HepG2 (cell line): ENCODE measurements around the gene ERMARD. TPM values are rescaled to one million over a fixed set of nuclear protein-coding genes. Genes with fewer than 3 reads are reported as not detected.

Experiments used
- ATAC-seq: fragments of 200-7000 bp; cut with Tn5 transposase; 3 replicates; pipeline ENCODE4 v1.9.1; 2020; ENCODE audit warnings: mild to moderate bottlenecking, moderate library complexity
- BruUV-seq: library from RNA; stranded (reverse); fragments of 400-500 nt; replicated peaks from 2 replicates; lab custom pipeline; 2021; lab: Mats Ljungman, UMichigan
- CTCF ChIA-PET: fragments of 300-600 bp; formaldehyde crosslinking; extraction: SDS; loops from one replicate; lab custom pipeline; 2021; ENCODE audit warnings: low total read pairs, inconsistent platforms, low intra/inter-chr PET ratio; lab: Yijun Ruan, JAX
- POLR2A ChIA-PET: fragments of 350-600 bp; sonication (Branson Sonifier 250); formaldehyde crosslinking; loops from one replicate; lab custom pipeline; 2020; ENCODE audit warnings: antibody characterized with exemption, inconsistent platforms; lab: Yijun Ruan, JAX
- DNase-seq: peaks from one replicate; pipeline ENCODE4 v3.0.0-alpha.2; 2015; ENCODE audit warnings: low spot score
- FAIRE-seq: peaks from 3 replicates; lab custom pipeline; 2011; peaks lifted over from hg19 to GRCh38; lab: Jason Lieb, UNC
- H2AFZ ChIP-seq: one replicate; pipeline ENCODE4 v1.6.1; 2011; ENCODE audit warnings: low read length, inconsistent platforms
- H3K27ac ChIP-seq: fragments of 300-600 bp; 3 replicates; pipeline ENCODE4 v1.8.0; 2011; ENCODE audit warnings: mixed run types, mild to moderate bottlenecking, mixed read lengths, low read length, inconsistent platforms; ENCODE audit not compliant: insufficient read depth; ENCODE audit errors: extremely low read length
- H3K27me3 ChIP-seq, 2 experiments: fragments of 200-600 bp in 1 of 2; 2 replicates in 1 of 2; 3 replicates in 1 of 2; pipeline versions ENCODE4 v1.6.0 to v1.8.0; 2011; ENCODE audit warnings: low read length in 2 of 2, mild to moderate bottlenecking in 2 of 2, moderate library complexity in 2 of 2, inconsistent platforms in 1 of 2; ENCODE audit not compliant: insufficient read depth in 2 of 2, control insufficient read depth in 1 of 2
- H3K36me3 ChIP-seq, 2 experiments: fragments of 200-600 bp in 1 of 2; replicated peaks in 1 of 2; 2 replicates in 1 of 2; 3 replicates in 1 of 2; pipeline versions ENCODE4 v1.5.1 to v1.8.0; 2011; ENCODE audit warnings: low read length in 2 of 2, inconsistent platforms in 1 of 2; ENCODE audit not compliant: insufficient read depth in 2 of 2, control insufficient read depth in 1 of 2
- H3K4me1 ChIP-seq: 2 replicates; pipeline ENCODE4 v1.5.1; 2012; ENCODE audit warnings: low read length, inconsistent platforms; ENCODE audit not compliant: insufficient read depth
- H3K4me2 ChIP-seq: 2 replicates; pipeline ENCODE4 v1.6.0; 2011; ENCODE audit warnings: low read depth, low read length, inconsistent platforms
- H3K4me3 ChIP-seq, 3 experiments: fragments of 200-600 bp in 1 of 3; sonication (generic), shearing (Covaris generic) in 1 of 3; replicated peaks in 1 of 3; 2 replicates each; pipeline ENCODE4 v1.5.1; 2011 to 2016; ENCODE audit warnings: low read length in 3 of 3, inconsistent platforms in 2 of 3, low read depth in 2 of 3, mild to moderate bottlenecking in 2 of 3, control low read depth in 1 of 3, mixed read lengths in 1 of 3; ENCODE audit not compliant: insufficient read depth in 1 of 3
- H3K79me2 ChIP-seq: one replicate; pipeline ENCODE4 v1.6.1; 2011; ENCODE audit warnings: low read length, inconsistent platforms; ENCODE audit not compliant: insufficient read depth
- H3K9ac ChIP-seq: 2 replicates; pipeline ENCODE4 v1.6.0; 2011; ENCODE audit warnings: mild to moderate bottlenecking, low read depth, low read length, inconsistent platforms; ENCODE audit not compliant: insufficient read depth
- H3K9me3 ChIP-seq: 2 replicates; pipeline ENCODE4 v1.5.1; 2012; ENCODE audit warnings: mild to moderate bottlenecking, low read length
- H4K20me1 ChIP-seq: 2 replicates; pipeline ENCODE4 v1.6.0; 2011; ENCODE audit warnings: inconsistent platforms, mild to moderate bottlenecking, low read length, moderate library complexity; ENCODE audit not compliant: insufficient read depth
- FOSL2 ChIP-seq: sonication (generic); formaldehyde crosslinking; IDR thresholded peaks from 2 replicates; pipeline ENCODE4 v1.4.0; 2020; ENCODE audit warnings: missing genetic modification reagents
- SIX1 ChIP-seq: sonication (generic); formaldehyde crosslinking; IDR thresholded peaks from 2 replicates; pipeline ENCODE4 v1.4.0; 2020; ENCODE audit warnings: missing genetic modification reagents, borderline replicate concordance
- SIX4 ChIP-seq: sonication (generic); formaldehyde crosslinking; IDR thresholded peaks from 2 replicates; pipeline ENCODE4 v1.4.0; 2020; ENCODE audit warnings: missing genetic modification reagents
- WGBS: methylation state at CpG from one replicate; pipeline ENCODE4 v1.1.6; 2017; ENCODE audit warnings: low lambda C conversion rate; 5-methylcytosine and 5-hydroxymethylcytosine counted together
- in situ Hi-C: cut with HindIII; loops from 2 replicates; pipeline ENCODE4 v1.10.0; 2017; ENCODE audit warnings: low pct_unique_long_range_greater_than_20kb; ENCODE audit not compliant: extremely low pct_ligation_motif_present
- intact Hi-C: fragments of 100-400 bp; cut with micrococcal nuclease; formaldehyde crosslinking; loops from one replicate; pipeline ENCODE4 v1.10.0; 2022; ENCODE audit not compliant: unreplicated experiment
- polyA plus RNA-seq, 8 experiments: library from polyadenylated mRNA; depleted of rRNA in 3 of 8; stranded (reverse) in 7 of 8; unstranded in 1 of 8; fragments of >200 nt; fragmentation: Illumina TruSeq in 4 of 8; extraction: Trizol in 4 of 8; gene quantifications; 2 replicates each; pipeline versions ENCODE4 v1.2.1 to v1.2.3, GENCODE V29; 2011 to 2016; ENCODE audit warnings: low read depth in 4 of 8, missing spikeins in 1 of 8, mixed read lengths in 1 of 8; ENCODE audit not compliant: insufficient read depth in 1 of 8
- total RNA-seq, 5 experiments: library from RNA; depleted of rRNA; stranded (reverse); fragments of >200 nt; fragmentation: Illumina TruSeq; extraction: Trizol; gene quantifications; 2 replicates each; pipeline ENCODE4 v1.2.3, GENCODE V29; 2016; ENCODE audit warnings: low read depth in 1 of 5
- TF ChIP-seq, protein P1 (sequence below): sonication (generic); formaldehyde crosslinking; IDR thresholded peaks from 2 replicates; pipeline ENCODE4 v1.5.1; 2020; ENCODE audit warnings: mild to moderate bottlenecking, missing genetic modification reagents, borderline replicate concordance

ERMARD gene
- total and polyA plus RNA-seq, 2 of the 13 experiments (the other 11 are each of a cell fraction or from before 2014, with no cell fraction given) = 8.8 to 10.7 TPM

DNA sequence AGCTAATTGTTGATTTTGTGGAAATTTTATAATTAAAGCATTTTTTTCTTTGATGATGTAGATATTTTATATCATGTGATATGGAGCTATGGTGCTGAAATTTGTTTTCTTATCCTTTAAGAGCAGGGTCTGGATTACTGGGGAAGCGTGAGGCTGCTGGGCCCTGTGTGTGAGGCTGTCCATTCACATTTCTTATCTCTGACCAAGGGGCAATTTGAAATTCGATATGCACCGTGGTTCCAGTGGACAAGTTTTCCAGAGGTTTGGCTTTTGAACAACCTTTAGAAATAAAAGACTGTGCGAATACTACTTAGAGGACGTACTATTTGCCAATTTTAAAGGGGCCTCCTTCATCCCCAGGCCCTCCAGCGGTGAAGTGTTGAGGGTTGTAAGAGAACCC is 3.7 kb downstream of the ERMARD start:
- FAIRE-seq (no peak), ATAC-seq (no peak), DNase-seq (no peak)
- no peaks in the 10 kb centered on the region; a peak in 1 of 5 replicates for H3K27me3 ChIP-seq
- H3K27ac ChIP-seq = peak overlapping the region; percentile 25
- in situ Hi-C loops = no loop called here
- POLR2A ChIA-PET = interaction anchor here (1.2 to 4.9 kb wide), 3 partner anchors 30 to 53 kb away, joined by 4 to 52 read pairs (median 6); partner anchors contain the start of genes C6orf120 and WDR27
- H3K4me2 ChIP-seq = no peak overlapping the region
- peaks cover 31% of the 10 kb centered on the region for H3K4me1 ChIP-seq
- H3K36me3 ChIP-seq = 0 out of 5 replicates have a peak, but pooled peaks cover 0 to 1% of the 10 kb centered on the region in 2 experiments
- peaks cover 11% of the 10 kb centered on the region for H3K79me2 ChIP-seq
- H4K20me1 ChIP-seq = no peaks in the 10 kb centered on the region
- CTCF ChIA-PET = no interaction called here
- no peaks in the 10 kb centered on the region for H3K9me3 ChIP-seq
- peak; percentile 59; the same call in 1 of the 2 replicates for TF ChIP-seq SIX4 (CRISPR knock-in tag)
- TF ChIP-seq SIX1 (CRISPR knock-in tag) = peak; percentile 91
- TF ChIP-seq FOSL2 (CRISPR knock-in tag) = no peak
- TF ChIP-seq, protein P1, sequence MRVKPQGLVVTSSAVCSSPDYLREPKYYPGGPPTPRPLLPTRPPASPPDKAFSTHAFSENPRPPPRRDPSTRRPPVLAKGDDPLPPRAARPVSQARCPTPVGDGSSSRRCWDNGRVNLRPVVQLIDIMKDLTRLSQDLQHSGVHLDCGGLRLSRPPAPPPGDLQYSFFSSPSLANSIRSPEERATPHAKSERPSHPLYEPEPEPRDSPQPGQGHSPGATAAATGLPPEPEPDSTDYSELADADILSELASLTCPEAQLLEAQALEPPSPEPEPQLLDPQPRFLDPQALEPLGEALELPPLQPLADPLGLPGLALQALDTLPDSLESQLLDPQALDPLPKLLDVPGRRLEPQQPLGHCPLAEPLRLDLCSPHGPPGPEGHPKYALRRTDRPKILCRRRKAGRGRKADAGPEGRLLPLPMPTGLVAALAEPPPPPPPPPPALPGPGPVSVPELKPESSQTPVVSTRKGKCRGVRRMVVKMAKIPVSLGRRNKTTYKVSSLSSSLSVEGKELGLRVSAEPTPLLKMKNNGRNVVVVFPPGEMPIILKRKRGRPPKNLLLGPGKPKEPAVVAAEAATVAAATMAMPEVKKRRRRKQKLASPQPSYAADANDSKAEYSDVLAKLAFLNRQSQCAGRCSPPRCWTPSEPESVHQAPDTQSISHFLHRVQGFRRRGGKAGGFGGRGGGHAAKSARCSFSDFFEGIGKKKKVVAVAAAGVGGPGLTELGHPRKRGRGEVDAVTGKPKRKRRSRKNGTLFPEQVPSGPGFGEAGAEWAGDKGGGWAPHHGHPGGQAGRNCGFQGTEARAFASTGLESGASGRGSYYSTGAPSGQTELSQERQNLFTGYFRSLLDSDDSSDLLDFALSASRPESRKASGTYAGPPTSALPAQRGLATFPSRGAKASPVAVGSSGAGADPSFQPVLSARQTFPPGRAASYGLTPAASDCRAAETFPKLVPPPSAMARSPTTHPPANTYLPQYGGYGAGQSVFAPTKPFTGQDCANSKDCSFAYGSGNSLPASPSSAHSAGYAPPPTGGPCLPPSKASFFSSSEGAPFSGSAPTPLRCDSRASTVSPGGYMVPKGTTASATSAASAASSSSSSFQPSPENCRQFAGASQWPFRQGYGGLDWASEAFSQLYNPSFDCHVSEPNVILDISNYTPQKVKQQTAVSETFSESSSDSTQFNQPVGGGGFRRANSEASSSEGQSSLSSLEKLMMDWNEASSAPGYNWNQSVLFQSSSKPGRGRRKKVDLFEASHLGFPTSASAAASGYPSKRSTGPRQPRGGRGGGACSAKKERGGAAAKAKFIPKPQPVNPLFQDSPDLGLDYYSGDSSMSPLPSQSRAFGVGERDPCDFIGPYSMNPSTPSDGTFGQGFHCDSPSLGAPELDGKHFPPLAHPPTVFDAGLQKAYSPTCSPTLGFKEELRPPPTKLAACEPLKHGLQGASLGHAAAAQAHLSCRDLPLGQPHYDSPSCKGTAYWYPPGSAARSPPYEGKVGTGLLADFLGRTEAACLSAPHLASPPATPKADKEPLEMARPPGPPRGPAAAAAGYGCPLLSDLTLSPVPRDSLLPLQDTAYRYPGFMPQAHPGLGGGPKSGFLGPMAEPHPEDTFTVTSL = 0 out of 2 replicates have a peak, but pooled peaks have one; percentile 24
- 71% methylated on average over 6 of the region's 6 CpGs for WGBS
- BruUV-seq = no TSS peak
- H3K9ac ChIP-seq = no peak overlapping the region; the same call in 1 of the 2 replicates
- intact Hi-C loops = no loop called here
- no peak overlapping the region for H3K4me3 ChIP-seq
- no peak overlapping the region for H2AFZ ChIP-seq
